Measurements from ENCODE around the gene PSMD1. TPM values are rescaled to one million over a fixed set of nuclear protein-coding genes. Genes with fewer than 3 reads are reported as not detected.

PSMD1 gene
- 99.9 and 220 TPM in 2 replicates for total RNA-seq

DNA sequence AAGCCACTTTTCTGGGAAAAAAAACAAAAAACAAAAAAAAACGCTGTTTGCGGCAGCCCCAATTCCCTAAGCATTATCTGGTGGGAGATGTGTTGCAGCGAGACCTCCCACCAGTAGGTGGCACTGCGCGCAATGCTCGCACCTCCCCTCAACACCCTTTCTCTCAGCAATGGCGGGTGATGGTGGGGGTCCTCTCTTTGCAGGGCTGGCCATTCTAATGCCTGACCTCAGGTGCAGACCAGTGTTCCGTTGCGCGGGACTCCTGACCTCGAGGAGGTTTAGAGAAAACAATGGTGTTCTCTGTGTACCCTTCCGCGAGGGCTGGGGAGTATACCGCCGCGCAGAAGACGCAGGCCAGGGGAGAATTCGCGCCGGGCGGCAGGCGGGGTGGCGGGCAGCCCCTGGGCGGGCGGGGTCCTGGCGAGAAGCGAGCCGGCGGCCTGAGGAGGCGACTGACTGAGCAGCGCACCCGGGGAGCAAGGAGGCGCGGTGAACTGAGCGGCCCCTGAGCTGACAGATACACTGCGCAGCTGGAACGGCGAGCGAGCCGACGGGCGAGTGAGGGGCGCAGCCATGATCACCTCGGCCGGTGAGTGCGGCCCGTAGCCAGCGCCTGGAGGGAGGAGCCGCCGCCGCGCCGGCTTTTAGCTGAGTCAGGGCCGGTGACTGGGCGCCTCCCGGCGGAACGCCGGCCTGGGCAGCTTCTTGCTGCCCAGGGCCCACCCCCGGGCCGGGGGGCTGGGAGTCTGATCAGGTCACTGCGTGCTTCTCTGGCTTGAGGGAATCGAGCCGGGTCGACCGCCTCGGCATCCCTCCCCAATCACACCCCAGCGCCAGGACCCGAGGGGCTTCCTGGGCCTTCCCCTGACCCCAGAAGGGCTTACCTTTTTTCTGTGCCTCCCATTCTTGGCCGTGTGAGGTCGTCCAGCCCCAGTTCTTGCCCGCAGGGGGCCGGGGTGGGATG, at the start of gene PSMD1:
Gene PSMD1, plus strand, starts transcription at position 415 of the 964 bp plus-strand sequence. Its CDS starts 159 bp downstream, at position 574.

DNA sequence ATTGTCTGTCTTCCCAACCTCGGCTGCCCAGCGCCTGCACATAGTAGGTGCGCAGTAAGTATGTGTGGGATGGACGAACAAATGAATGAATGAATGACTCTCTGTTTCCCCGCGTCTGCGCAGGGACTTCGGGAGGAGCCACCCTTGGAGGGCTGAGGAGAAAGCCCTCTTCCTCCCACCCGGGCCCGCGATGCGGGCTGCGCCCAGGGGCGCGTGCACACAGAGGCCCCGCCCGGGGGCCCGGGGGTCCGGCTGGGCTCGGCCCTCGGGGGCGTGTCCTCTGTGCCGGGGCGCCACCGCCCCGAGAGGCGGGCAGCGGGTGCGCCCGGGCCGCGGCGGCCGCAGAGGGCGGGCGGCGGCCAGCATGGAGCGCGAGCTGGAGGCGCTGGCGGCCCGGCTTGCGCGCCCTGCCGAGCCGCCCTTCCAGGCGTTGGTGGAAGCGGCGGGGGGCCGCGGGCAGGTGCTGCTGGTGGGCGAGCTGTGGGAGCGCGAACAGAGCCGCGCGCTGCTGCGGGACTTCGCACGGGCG, 19.4 kb upstream of the PSMD1 start, which contains the start of gene C2orf72:
Gene C2orf72, plus strand, starts transcription at position 322 of the 529 bp plus-strand sequence. Its CDS starts 43 bp downstream, at position 365.

DNA sequence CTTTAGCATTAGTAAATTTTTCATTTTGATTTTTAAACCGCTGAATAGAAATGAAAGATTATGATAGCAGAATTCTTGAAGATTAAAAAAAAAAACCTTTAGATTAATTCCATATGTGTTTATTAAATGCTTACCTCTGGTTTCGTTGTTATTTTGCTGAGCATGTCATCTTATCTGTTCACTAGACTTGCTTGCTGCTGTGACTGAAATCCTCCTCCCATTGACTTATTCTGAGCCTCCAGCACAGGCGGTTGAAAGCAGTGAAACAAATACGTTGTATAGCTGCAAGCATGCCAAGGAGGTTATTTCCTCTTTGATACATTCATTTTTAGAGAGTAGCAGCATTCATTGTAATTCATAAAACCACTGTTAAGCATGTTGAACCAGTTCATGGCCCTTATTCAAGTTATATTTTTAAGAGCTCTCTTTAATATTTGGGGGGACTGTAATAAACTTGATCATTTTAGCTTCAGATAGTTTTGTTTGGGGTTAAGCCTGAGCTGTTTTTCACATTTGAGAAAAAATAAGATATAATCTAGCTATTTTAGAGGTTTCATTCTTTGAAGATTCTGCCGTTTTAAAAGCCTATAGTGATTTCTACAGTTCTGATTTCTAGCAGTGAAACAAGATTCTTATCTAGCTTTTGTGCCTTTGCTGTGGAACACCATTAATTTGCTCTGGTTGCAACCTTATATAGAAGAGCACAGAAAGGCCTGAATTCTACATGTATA, 68.3 kb downstream of the PSMD1 start, which contains the start of gene HTR2B:
Gene HTR2B, minus strand, starts transcription at position 205 of the 731 bp plus-strand sequence. CDS start 1,278 bp downstream, outside the sequence.

DNA sequence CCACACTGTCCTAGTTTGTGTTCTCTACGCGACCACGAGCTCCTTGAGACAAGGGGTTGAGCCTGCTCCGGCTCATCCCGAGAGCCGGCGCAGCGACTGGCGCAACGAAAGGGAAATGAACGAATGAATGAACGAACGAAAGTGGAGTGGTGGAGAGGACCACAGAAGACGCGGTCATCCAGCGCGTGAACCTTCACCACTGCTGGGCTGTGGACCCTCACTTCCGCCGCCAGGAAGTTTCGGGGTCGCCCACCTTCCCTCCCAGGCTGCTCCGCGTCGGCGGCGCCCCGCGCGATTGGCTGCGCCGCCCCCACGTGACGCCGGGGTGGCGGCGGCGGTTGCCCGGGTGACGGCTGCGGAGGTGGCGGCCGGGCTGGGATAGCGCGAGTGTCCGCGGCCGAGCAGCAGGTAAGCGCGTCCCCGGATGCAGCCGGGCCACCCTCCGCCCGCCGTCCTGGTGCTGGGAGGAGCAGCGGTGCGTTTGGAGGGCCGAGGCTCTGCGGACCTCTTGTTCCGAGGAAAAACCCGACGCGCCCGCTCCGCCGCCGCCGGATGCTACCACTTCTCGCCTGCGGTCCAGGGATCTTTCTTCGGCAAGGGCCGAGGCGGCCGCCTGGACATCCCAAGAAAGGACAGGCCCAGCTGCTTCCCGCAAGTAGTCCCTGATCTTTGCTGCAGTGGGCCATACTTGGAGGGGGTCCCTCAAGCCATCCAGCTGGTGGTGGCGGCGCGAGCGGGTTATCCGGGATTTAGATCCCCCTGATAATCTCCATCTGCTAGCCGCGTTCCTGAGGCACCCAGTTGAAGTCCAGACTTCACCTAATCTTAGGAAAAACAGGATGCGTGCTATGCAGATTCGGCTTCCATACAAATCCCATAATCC, 141.9 kb downstream of the PSMD1 start, which contains the start of gene ARMC9:
Gene ARMC9, plus strand, starts transcription at position 341 of the 883 bp plus-strand sequence. CDS start 7,608 bp downstream, outside the sequence.

Other genes starting within 250 kb of the PSMD1 start
- gene ITM2C, start 191.9 kb upstream of the PSMD1 start, total RNA-seq = 3.1 and 119 TPM in 2 replicates
- gene GPR55, start 131.6 kb upstream of the PSMD1 start, total RNA-seq = not detected in 2 replicates
- gene SPATA3, start 60.7 kb upstream of the PSMD1 start, total RNA-seq = not detected in 2 replicates
- 0.13 and 0.16 TPM in 2 replicates for gene C2orf72, start 19.3 kb upstream of the PSMD1 start, total RNA-seq
- 0.32 and 2.1 TPM in 2 replicates for gene HTR2B, start 68.2 kb downstream of the PSMD1 start, total RNA-seq
- gene ARMC9, start 141.8 kb downstream of the PSMD1 start, total RNA-seq = 6.5 and 18.5 TPM in 2 replicates

Data from bladder microvascular endothelial cell (primary cell).